GM23338 (cell line): ENCODE results near the gene MLST8.

Source experiments
- CTCF ChIP-seq, 2 experiments: fragments of 200-600 bp in 1 of 2; sonication (generic) in 1 of 2; conservative IDR thresholded peaks; 2 replicates each; pipeline versions ENCODE4 v1.5.1 to v1.6.1; 2016 to 2017; ENCODE audit warnings: antibody characterized with exemption in 2 of 2, low read depth in 2 of 2, mild to moderate bottlenecking in 2 of 2, moderate library complexity in 1 of 2
- EZH2 ChIP-seq: fragments of 200-600 bp; sonication (generic); IDR thresholded peaks from one replicate; pipeline ENCODE4 v1.8.0; 2017; ENCODE audit warnings: antibody characterized with exemption, mild to moderate bottlenecking, low read depth; ENCODE audit not compliant: unreplicated experiment
- ZNF114 ChIP-seq: fragments of 250-450 bp; sonication (Bioruptor Pico); IDR thresholded peaks from 2 replicates; pipeline ENCODE4 v1.5.0; 2020; ENCODE audit warnings: mild to moderate bottlenecking, moderate library complexity

- TF ChIP-seq ZNF114 (CRISPR knock-in tag) (no peak), CTCF (conservative IDR thresholded peaks at IDR 0.05; ENCODE audit: low read depth in 2 of 2) (no peak), EZH2 (no peak)
Observed at GRCh38 chr16:2233872-2234812, 28.9 kb downstream of the MLST8 start.
